ENCODE results near the gene NDUFAF2. TPM values are rescaled to one million over a fixed set of nuclear protein-coding genes. Genes with fewer than 3 reads are reported as not detected.
A peak's percentile ranks its signal among the peaks of the same experiment; 100 is the strongest.

Gene NDUFAF2, protein sequence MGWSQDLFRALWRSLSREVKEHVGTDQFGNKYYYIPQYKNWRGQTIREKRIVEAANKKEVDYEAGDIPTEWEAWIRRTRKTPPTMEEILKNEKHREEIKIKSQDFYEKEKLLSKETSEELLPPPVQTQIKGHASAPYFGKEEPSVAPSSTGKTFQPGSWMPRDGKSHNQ
- 19.8 to 21.3 TPM (median 20.6 TPM) in 3 replicates for total RNA-seq

- TF ChIP-seq, protein P1, sequence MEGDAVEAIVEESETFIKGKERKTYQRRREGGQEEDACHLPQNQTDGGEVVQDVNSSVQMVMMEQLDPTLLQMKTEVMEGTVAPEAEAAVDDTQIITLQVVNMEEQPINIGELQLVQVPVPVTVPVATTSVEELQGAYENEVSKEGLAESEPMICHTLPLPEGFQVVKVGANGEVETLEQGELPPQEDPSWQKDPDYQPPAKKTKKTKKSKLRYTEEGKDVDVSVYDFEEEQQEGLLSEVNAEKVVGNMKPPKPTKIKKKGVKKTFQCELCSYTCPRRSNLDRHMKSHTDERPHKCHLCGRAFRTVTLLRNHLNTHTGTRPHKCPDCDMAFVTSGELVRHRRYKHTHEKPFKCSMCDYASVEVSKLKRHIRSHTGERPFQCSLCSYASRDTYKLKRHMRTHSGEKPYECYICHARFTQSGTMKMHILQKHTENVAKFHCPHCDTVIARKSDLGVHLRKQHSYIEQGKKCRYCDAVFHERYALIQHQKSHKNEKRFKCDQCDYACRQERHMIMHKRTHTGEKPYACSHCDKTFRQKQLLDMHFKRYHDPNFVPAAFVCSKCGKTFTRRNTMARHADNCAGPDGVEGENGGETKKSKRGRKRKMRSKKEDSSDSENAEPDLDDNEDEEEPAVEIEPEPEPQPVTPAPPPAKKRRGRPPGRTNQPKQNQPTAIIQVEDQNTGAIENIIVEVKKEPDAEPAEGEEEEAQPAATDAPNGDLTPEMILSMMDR (IDR thresholded peaks at IDR 0.05; ENCODE audit: unreplicated experiment), result no peak
- Mint-ChIP-seq H3K9me3 (peaks cover 10% of the 10 kb centered on the region), H3K4me3 (no peak within 1 kb of the TSS), H3K27ac (peak within 1 kb of the TSS; percentile 93), H3K4me1 (peaks cover 13% of the 10 kb centered on the region), H3K36me3 (peaks cover 10% of the 10 kb centered on the region), H3K27me3 (ENCODE audit: low read depth) (no peaks in the 10 kb centered on the region)
- DNase-seq (ENCODE audit: low spot score in 2 of 2, unreplicated experiment in 2 of 2), result peak; percentile 81 to 85
Measured at GRCh38 chr5:60944904-60945812, at the start of gene NDUFAF2, which contains the start of gene ERCC8. Gene NDUFAF2 (plus strand): TSS chr5:60945205. CDS start chr5:60945256, 51 bp downstream. Gene ERCC8 (minus strand): TSS chr5:60945070. CDS start chr5:60945008, 62 bp downstream.

GRCh38 chr5:60896991-60897390 is 48.0 kb upstream of the NDUFAF2 start:
- no peak for DNase-seq (ENCODE audit: low spot score in 2 of 2, unreplicated experiment in 2 of 2)
- Mint-ChIP-seq H3K9me3 (peaks cover 5% of the 10 kb centered on the region), H3K27me3 (ENCODE audit: low read depth) (no peaks in the 10 kb centered on the region), H3K4me1 (no peaks in the 10 kb centered on the region), H3K4me3 (no peak overlapping the region), H3K27ac (no peak overlapping the region), H3K36me3 (peaks cover 32% of the 10 kb centered on the region)
- TF ChIP-seq, protein P1 (IDR thresholded peaks at IDR 0.05; ENCODE audit: unreplicated experiment), result no peak

DNA sequence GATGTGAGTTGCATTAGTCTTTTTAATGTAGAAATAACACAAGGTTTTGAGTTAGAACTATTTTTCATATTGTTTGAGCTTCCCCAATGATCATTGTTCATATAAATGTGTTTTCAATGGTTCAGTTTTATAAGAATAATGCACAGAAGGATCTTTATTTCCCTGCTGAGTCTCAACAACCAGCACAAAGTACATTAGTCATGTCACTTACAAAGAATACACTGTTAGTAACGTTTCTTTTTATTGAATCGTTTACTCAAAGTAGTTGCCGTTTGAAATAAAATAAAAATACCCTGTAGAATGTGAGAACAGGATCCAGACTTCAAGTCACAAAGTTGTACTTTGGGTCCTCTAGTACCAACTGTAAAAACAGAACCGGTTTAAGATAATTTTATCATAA is 41.6 kb upstream of the NDUFAF2 start:
- H3K4me1 Mint-ChIP-seq, result no peaks in the 10 kb centered on the region
- no peaks in the 10 kb centered on the region for H3K9me3 Mint-ChIP-seq
- H3K27ac Mint-ChIP-seq, result no peak overlapping the region
- TF ChIP-seq, protein P1 (IDR thresholded peaks at IDR 0.05; ENCODE audit: unreplicated experiment), result no peak
- H3K4me3 Mint-ChIP-seq, result no peak overlapping the region
- H3K27me3 Mint-ChIP-seq (ENCODE audit: low read depth), result no peaks in the 10 kb centered on the region
- peaks cover 9% of the 10 kb centered on the region for H3K36me3 Mint-ChIP-seq
- DNase-seq (ENCODE audit: low spot score in 2 of 2, unreplicated experiment in 2 of 2), result no peak

DNA sequence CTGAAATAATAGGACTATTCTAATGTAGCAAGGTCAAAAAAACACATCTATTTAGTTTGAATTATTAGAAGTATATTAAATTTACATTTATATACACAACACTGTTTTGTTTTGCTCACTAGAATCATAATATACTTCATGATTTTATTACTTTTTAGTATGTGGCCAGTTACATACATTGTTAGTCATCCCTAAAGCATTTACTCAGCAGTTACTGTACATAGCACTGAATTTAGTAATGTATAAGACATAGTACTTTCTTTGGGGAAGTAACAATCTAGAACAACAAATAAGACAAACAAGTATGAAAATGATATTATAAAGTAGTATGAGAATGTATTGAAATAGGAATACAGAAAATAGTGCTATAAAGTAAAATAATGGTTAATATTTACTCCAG is 28.4 kb upstream of the NDUFAF2 start:
- no peaks in the 10 kb centered on the region for H3K27me3 Mint-ChIP-seq (ENCODE audit: low read depth)
- TF ChIP-seq, protein P1 (IDR thresholded peaks at IDR 0.05; ENCODE audit: unreplicated experiment), result no peak
- no peak overlapping the region for H3K4me3 Mint-ChIP-seq
- DNase-seq (ENCODE audit: low spot score in 2 of 2, unreplicated experiment in 2 of 2), result no peak
- peaks cover 27% of the 10 kb centered on the region for H3K9me3 Mint-ChIP-seq
- H3K4me1 Mint-ChIP-seq, result no peaks in the 10 kb centered on the region
- no peak overlapping the region for H3K27ac Mint-ChIP-seq
- H3K36me3 Mint-ChIP-seq, result peaks cover 50% of the 10 kb centered on the region

- Mint-ChIP-seq H3K4me1 (no peaks in the 10 kb centered on the region), H3K9me3 (peaks cover 16% of the 10 kb centered on the region)
Measured at GRCh38 chr5:60918466-60918865, 26.5 kb upstream of the NDUFAF2 start.

More at GRCh38 chr5:60918466-60918865, 26.5 kb upstream of the NDUFAF2 start:
- Mint-ChIP-seq H3K27ac (no peak overlapping the region), H3K4me3 (no peak overlapping the region), H3K36me3 (peaks cover 38% of the 10 kb centered on the region), H3K27me3 (ENCODE audit: low read depth) (no peaks in the 10 kb centered on the region)
- no peak for DNase-seq (ENCODE audit: low spot score in 2 of 2, unreplicated experiment in 2 of 2)
- TF ChIP-seq, protein P1 (IDR thresholded peaks at IDR 0.05; ENCODE audit: unreplicated experiment), result no peak
